ENCODE measurements around the gene PTEN. TPM values are rescaled to one million over a fixed set of nuclear protein-coding genes. Genes with fewer than 3 reads are reported as not detected.
"Not testable (repeated sequence)": the region's sequence is repeated elsewhere in the genome, so short reads cannot be mapped to it uniquely, and the experiment has no call there.

Gene PTEN
- total RNA-seq: 55.7 and 116 TPM in 2 replicates

DNA sequence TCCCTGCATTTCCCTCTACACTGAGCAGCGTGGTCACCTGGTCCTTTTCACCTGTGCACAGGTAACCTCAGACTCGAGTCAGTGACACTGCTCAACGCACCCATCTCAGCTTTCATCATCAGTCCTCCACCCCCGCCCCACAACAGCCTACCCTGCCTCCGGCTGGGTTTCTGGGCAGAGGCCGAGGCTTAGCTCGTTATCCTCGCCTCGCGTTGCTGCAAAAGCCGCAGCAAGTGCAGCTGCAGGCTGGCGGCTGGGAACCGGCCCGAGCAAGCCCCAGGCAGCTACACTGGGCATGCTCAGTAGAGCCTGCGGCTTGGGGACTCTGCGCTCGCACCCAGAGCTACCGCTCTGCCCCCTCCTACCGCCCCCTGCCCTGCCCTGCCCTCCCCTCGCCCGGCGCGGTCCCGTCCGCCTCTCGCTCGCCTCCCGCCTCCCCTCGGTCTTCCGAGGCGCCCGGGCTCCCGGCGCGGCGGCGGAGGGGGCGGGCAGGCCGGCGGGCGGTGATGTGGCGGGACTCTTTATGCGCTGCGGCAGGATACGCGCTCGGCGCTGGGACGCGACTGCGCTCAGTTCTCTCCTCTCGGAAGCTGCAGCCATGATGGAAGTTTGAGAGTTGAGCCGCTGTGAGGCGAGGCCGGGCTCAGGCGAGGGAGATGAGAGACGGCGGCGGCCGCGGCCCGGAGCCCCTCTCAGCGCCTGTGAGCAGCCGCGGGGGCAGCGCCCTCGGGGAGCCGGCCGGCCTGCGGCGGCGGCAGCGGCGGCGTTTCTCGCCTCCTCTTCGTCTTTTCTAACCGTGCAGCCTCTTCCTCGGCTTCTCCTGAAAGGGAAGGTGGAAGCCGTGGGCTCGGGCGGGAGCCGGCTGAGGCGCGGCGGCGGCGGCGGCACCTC, at the start of gene PTEN, which contains the start of gene KLLN:
Gene PTEN (plus strand): TSS at position 573 of the 891 bp plus-strand sequence. CDS start 845 bp downstream, outside the sequence.
Gene KLLN (minus strand): TSS at position 481 of the 891 bp plus-strand sequence. CDS start 1,046 bp downstream, outside the sequence.
- DNase-seq (ENCODE audit: low read depth): peak; percentile 74

DNA sequence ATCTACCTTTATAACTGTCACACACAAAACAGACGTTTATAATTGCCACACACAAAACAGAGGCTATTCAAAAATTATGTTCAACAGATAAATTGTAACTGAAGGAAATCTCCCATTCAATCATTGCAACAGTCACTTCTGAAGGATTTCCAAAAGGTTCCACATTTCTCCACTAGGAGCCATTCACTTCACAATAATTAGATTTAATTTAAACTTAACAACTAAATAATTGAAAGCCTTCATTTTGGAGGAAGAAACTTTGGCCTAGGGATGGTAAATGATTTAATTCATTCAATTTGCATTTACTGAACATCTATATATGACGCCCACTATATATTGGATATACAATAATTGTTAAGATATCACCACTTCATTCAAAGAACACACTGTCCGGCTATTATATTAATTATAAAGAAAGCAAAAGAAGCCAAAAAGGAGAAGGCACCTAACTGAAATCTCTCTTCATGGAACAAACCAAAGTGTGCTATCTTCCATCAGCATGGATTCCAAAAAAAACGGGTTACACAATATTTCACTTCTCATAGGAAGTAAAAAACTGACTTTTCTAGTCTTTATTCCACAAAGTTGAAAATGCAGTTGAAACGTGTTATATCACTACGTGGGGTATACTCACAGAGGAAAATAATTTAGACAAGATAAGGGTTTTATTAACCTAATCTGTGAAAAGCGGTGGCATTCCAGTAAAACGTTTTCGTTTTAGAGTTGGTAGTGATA, 47.1 kb upstream of the PTEN start:
- no peak for DNase-seq (ENCODE audit: low read depth)

DNA sequence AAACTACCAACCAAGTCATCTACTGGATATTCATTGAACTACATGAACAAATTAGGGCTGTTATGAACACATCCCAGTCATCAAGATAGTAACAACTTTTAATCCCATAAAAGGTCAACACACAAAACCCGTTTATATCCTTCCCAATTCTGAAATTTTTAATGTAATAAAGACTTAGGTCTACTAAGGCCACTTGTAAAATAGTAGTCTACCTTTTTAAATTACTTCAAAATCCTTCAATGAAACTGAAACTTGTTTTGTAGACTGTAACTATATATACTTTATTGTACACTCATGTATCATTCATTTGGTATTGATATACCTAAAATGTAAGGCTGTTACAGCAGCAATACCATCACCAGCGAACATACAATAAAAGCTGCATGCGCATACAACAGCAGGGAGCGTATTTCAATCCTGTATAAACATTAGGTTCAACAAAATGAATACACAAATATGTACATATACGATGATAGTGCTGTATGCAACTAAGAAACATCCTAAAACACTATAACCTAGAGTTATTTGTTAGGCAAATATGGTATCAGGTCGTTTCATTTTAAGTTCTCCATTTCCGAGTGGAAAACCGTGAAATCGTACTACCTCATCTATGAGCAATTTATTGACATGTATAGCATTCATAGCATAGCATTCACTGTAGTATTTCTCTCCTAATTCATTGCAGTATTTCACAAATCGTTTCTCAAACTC, 46.4 kb upstream of the PTEN start:
- no peak for DNase-seq (ENCODE audit: low read depth)

DNA sequence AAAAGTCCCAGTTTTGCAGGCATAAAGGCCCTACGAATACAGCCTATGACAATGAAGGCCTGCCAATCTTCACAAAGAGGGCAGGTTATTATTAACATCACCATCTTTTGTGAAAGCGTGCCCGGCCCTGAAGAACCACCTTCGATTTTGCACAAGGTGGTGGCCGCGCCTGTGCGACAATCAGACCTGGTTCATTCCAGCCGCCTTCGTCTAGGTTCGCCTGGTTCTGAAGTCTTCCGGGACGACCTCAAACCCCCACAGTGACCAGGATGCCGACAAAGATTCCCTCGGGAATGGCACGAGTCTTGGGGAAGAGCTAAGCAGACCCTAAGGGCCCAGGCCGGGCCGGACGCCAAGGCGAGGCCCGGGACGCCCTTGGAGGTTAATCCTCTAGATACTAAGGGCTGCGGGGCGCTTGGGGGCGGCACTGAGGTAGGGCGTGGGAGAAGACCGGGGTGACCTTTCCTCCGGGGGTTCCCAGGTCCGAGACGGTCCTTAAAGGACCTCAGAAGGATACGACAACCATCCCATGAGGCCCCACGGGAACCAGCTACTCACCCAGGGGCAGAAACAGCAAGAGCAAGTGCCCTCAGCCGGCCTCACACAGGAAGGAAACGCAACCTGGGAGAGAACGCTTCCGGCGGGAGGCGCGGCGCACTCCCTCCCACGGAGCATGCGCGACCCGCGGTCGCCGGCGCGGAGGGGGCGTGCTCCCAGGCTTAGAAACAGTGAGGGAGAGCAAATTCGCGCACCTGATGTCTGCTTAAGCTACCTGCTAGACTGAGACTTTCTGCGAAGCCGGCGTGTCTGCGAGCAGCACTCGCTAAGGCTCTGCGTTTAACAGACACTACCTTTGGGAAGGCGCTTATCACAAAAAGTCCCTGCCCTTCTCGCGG, 45.6 kb upstream of the PTEN start, which contains the start of gene ATAD1:
Gene ATAD1 (minus strand): TSS at position 618 of the 896 bp plus-strand sequence. CDS start 3,627 bp downstream, outside the sequence.
- DNase-seq (ENCODE audit: low read depth): peak; percentile 75

DNA sequence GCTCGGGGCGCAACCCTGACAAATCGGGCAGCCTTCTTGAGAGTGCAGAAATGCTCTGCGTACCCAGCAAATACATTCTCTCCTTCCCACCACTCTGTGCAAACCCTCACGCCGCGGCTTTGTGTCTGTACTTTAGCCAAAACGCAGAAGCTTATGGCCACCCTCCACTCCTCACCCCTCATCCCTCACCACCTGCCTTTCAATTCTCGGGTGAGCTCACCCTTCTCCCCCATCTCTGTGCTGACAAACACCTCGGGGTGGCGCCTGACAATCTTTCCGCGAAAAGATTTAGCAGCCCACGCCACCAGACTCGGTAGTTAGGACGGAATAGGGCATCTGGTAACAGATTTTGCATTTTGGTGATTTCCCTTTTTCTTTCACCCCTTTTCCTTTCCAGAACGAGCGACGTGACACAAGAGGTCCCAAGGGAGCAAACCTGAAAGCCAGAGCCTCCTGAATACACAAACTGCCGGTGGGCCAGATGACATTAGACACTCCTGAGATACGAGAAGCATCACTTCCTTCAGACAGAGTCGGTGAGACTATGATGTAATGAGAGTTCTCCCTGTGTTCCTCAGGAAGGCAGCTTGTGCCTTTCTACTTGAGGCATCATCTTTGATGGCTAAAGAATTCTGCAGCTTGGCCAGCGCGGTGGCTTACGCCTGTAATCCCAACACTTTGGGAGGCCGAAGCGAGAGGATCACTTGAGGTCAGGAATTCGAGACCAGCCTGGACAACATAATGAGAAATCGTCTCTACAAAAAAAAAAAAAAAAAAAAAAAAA, 44.7 kb upstream of the PTEN start:
- DNase-seq (ENCODE audit: low read depth): peak; percentile 35

DNA sequence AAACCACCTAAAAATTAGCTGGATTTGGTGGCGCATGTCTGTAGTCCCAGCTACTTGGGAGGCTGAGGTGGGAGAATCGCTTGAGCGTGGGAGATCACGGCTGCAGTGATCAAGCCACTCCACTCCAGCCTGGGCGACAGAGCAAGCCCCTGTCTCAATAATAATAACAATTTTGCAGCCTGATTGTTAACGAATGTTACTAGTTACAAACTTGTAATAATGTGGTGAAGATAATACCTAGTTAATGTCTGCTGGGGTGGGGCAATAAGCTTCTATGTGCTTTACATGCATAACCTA, 44.2 kb upstream of the PTEN start:
- no peak for DNase-seq (ENCODE audit: low read depth)

DNA sequence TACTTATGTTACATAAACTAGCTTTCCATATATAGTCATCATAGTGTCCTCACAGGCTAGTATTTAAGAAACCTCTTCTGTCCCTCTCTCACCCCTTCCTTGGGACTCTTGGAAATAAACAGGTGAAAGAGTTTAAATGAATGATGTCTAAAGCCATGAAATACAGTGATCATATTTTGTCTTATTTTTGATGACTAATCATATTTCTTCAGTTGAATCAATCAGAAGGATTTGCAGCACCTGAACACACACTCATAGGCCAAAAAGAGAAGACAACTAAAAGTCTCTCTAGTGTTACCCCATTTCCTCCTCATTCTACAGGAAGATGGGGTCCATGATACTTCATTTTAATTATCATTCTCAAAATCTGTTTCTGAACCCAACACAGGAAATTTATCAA, 36.8 kb upstream of the PTEN start:
- no peak for DNase-seq (ENCODE audit: low read depth)

DNA sequence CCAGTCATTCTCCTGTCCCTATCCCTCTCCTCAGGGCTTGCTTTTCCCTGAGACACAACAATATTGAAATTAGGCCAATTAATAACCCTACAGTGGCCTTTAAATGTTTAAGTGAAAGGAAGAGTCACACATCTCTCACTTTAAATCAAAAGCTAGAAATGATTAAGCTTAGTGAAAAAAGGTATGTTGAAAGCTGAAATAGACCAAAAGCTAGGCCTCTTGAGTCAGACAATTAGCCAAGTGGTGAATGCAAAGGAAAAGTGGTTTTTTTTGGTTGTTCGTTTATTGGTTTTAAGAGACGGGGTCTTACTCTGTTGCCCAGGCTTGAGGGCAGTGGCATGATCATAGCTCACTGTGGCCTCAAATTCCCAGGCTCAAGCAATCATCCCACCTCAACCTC, 35.7 kb upstream of the PTEN start:
- DNase-seq (ENCODE audit: low read depth): no peak

DNA sequence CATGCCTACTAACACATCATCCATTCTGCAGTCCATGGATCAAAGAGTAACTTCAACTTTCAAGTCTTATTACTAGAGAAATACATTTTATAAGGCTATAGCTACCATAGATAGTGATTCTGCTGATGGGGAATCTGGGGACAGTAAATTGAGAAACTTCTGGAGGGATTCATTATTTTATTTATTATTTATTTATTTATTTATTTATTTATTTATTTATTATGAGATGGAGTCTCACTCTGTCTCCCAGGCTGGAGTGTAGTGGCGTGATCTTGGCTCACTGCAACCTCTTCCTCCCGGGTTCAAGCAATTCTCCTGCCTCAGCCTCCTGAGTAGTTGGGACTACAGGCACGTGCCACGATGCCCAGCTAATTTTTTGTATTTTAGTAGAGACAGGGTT, 34.4 kb upstream of the PTEN start:
- DNase-seq (ENCODE audit: low read depth): not testable (repeated sequence)

DNA sequence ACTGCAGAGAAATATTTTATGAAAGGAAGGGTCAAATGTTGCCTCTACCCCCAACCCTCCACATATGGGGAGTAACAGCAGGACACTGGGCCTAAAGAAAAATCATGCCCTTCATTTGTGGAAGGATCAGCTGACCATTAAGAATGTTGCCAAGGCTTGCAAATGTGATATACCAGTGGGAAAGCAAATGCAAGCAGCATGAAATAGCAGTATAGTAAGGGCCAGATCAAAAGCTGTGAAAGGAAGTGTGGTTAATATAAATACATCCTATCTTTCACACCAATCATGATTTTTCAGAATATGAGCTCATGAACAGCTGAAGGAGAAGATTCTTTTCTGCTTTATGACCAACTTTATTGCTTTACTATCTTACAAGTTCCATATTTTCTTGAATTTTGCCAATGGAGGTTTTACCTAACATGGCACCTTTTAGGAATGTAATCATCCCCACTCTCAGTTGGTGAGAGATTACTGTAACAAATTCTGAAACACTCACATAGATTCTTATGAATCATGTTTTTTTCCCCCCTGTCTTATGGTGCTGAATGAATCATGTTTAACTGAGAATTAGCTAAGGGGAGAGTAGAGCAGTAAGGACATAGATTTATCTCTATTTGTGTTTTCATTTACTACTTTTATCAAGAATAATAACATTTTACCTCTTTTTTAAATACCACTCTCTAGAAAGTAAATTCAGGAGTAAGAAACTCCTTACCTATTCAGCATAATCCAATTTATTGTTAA, 33.3 kb upstream of the PTEN start:
- no peak for DNase-seq (ENCODE audit: low read depth)

DNA sequence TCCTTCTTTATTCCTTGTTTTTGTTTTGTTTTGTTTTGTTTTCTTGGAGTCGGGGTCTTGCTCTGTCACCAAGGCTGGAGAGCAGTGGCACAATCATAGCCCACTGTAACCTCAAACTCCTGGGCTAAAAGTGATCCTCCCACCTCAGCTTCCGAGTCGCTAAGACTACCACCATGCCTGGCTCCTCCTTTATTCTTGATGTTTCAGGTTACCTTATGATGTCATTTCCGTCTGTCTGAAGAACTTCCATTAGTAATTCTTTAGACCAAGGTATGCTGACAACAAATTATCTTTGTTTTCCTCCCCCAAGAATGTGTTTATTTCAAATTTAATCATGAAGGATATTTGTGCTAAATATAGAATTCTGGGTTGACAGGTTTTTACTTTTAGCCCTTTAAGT, 27.3 kb upstream of the PTEN start:
- DNase-seq (ENCODE audit: low read depth): no peak

DNA sequence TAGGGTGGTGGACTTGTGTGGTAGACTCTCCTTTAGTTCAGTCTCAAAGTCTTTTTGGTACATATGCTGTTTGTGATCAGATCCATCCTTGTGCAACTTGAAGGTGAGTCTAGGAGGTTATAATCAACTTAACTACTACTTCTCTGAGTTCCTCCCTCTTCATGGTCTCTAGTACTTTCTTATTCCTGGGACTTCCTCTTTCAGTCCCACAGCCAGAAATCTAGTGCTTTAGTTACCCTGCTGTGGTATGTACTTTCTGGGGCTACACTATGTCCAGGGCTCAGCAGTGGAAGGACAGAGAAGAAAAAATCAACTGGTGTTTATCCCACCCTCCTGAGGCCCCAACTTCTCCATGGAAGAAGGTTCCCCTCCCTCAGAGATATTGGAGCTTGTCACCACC, 26.0 kb upstream of the PTEN start:
- no peak for DNase-seq (ENCODE audit: low read depth)

DNA sequence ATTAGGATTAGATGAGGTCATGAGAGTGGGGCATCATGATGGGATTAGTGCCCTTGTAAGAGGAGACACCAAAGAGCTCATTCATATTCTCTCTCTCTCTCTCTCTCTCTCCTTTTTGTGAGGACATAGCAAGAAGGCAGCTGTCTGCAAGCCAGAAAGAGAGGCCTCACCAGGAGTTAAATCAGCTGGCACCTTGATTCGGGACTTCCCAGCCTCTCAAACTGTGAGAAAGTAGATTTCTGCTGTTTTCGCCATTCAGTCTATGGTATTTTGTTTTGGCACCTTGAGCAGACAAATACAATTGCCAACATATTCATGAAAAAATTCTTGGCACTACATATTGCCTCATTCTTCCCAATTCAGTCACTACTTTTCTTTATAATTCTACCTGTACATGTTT, 24.8 kb upstream of the PTEN start:
- no peak for DNase-seq (ENCODE audit: low read depth)

DNA sequence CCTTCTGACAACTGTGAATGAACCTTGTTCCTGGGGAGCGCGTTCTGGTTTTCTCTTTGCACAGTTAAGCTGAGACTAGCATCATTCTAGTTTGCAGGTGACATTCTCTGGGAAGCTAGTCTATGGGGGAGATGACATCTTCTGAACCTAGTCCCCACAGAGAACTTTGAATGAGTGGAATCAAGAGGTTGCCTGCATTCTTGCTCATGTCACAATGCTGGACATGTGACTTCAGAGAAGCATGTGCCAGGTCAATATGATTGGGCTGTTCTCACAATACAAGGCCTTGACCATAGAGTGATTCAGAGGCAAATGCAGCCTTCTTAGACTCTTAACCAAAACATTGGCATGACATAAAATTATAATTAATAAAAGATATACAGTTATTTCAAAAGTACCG, 22.2 kb upstream of the PTEN start:
- peak; percentile 33 for DNase-seq (ENCODE audit: low read depth)

DNA sequence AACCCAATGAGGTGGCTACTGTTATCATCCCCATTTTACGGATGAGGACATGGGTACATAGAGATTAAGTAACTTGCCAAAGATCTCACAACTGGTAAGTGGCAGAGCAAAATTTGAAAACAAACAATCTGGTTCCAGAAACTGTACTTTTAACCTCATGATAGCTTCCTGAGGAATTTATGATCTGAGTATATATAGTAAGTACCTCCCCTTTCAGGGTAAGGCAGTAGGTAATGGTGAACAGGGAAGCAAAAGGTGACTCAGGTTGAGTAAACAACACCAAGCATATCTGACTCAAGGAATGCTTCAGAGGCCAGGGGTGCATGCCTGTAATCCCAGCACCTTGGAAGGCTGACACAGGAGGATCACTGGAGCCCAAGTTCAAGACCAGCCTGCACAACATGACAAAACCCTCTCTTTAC, 21.2 kb upstream of the PTEN start:
- DNase-seq (ENCODE audit: low read depth): peak; percentile 98

DNA sequence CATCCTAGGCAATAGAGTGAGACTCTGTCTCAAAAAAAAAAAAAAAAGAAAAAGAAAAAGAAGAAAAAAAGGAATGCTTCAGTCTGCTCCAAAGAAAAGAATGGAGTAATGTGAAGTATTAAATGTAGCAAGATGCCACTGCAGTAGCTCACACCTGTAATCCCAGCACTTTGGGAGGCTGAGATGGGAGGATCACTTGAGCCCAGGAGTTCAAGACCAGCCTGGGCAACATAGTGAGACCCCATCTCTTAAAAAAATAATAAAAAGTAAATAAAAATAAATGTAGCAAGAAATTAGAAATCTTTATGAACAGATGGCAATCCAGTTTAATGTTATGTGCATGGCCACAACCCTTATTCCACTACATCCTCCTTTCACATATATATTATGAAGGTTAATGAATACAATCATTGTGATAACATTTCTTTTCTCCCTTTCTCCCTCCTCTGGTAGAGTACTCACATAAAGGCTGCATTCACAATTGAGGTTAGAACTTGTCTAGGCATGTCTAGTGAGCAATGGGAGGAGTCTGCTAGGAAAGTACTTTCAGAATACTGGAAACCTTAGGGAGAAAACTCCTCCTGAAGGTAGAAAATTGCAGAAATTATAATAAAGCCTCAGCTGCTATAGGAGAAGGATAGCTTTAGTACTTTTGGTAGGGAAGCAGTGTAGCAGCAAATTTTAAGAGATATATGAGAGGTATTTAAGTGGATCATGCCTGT, 20.5 kb upstream of the PTEN start:
- peak; percentile 80 for DNase-seq (ENCODE audit: low read depth)

DNA sequence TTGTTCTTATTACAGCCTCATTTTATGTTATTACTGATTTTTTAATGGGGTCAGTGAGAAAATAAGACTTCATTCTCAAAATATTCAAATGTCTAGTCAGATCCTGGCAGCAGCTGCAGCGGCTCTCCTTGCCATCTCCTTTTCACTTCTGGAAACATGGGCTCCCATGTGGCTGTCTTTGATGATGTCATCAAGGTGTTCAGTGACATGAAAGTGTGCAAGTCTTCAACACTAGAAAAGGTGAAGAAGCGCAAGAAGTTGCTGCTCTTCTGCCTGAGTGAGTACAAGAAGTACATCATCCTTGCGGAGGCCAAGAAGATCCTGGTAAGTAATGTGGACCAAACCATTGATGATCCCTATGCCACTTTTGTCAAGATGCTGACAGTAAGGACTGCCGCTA, 19.7 kb upstream of the PTEN start:
- no peak for DNase-seq (ENCODE audit: low read depth)

DNA sequence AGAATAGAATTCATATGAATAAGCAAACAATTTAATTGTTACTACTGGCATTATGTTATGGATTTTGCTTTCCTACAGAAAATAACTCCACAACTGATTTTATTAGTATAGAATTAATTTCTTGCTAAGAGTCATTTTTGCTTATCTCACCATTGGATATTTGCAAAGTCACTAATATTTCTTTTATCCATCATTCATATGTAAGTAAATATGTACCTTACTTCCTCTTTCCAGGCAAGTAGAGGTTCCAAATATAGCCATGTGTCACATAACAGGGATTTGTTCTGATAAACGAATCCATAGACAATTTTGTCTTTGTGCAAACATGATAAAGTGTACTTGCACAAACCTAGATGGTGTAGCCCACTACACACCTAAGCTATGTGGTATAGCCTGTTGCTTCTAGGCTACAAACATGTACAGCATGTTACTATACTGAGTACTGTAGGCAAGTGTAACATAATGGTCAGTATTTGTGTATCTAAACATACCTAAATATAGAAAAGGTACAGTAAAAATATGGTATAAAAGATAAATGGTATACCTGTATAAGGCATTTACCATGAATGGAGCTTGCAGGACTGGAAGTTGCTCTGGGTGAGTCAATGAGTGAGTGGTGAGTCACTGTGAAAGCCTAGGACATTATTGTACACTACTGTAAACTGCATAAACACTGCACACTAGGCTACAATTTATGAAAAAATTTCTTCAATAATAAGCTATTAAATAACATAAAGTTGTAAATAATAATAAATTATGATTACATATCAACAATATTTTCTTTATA, 18.4 kb upstream of the PTEN start:
- peak; percentile 83 for DNase-seq (ENCODE audit: low read depth)

All from renal cortical epithelial cell (primary cell).